HFFc6 (cell line): ENCODE measurements around the gene PPA2. TPM values are rescaled to one million over a fixed set of nuclear protein-coding genes. Genes with fewer than 3 reads are reported as not detected.

Experiments used
- DNase-seq: peaks from one replicate; pipeline ENCODE4 v3.0.0-alpha.2; 2018
- H3K27ac Mint-ChIP-seq: 2 replicates; pipeline ENCODE4 v1.8.0; 2020; ENCODE audit warnings: mild to moderate bottlenecking, mixed read lengths
- H3K27me3 Mint-ChIP-seq: 2 replicates; pipeline ENCODE4 v1.8.0; 2021; ENCODE audit warnings: mild to moderate bottlenecking, moderate library complexity, mixed read lengths; ENCODE audit not compliant: insufficient read depth
- H3K36me3 Mint-ChIP-seq: 2 replicates; pipeline ENCODE4 v1.8.0; 2021; ENCODE audit warnings: low read depth, mixed read lengths
- H3K4me1 Mint-ChIP-seq: 2 replicates; pipeline ENCODE4 v1.8.0; 2020; ENCODE audit warnings: low read depth, mixed read lengths
- H3K4me3 Mint-ChIP-seq: 2 replicates; pipeline ENCODE4 v1.8.0; 2020; ENCODE audit warnings: mild to moderate bottlenecking, moderate library complexity, mixed read lengths
- H3K9me3 Mint-ChIP-seq: 2 replicates; pipeline ENCODE4 v1.8.0; 2020; ENCODE audit warnings: mild to moderate bottlenecking, mixed read lengths
- CTCF ChIP-seq: fragments of 200-600 bp; sonication (generic); IDR thresholded peaks from 2 replicates; pipeline ENCODE4 v1.5.0; 2021; ENCODE audit warnings: antibody characterized with exemption, mild to moderate bottlenecking
- total RNA-seq, 6 experiments: library from RNA; stranded (reverse); fragmentation: NEBNext Ultra II Directional; extraction: Animal tissue kit (Norgen Biotek cat#: 25700); gene quantifications; 2 replicates in 1 of 6; 3 replicates in 5 of 6; pipeline ENCODE4 v1.2.3, GENCODE V29; 2021

The PPA2 gene
- total RNA-seq, 6 experiments from 2014 or later: 51.8 to 72.9 (median 59.8) TPM

GRCh38 chr4:105504744-105505143 lies 30.9 kb upstream of the PPA2 start:
- H3K36me3 Mint-ChIP-seq: no peaks in the 10 kb centered on the region
- H3K27me3 Mint-ChIP-seq: no peaks in the 10 kb centered on the region
- TF ChIP-seq CTCF: no peak
- DNase-seq: no peak
- no peak overlapping the region for H3K27ac Mint-ChIP-seq
- no peaks in the 10 kb centered on the region for H3K4me1 Mint-ChIP-seq
- no peaks in the 10 kb centered on the region; the same call in 1 of the 2 replicates for H3K9me3 Mint-ChIP-seq
- H3K4me3 Mint-ChIP-seq: no peak overlapping the region

- Mint-ChIP-seq H3K27ac (no peak overlapping the region), H3K9me3 (no peaks in the 10 kb centered on the region; the same call in 1 of the 2 replicates), H3K27me3 (no peaks in the 10 kb centered on the region), H3K4me3 (no peak overlapping the region), H3K36me3 (no peaks in the 10 kb centered on the region), H3K4me1 (no peaks in the 10 kb centered on the region)
- no peak for DNase-seq
- TF ChIP-seq CTCF: no peak
Observed at GRCh38 chr4:105503484-105503883, 29.6 kb upstream of the PPA2 start.

- no peaks in the 10 kb centered on the region for H3K36me3 Mint-ChIP-seq
- DNase-seq: no peak
- H3K27ac Mint-ChIP-seq: no peak overlapping the region
- peaks cover 6% of the 10 kb centered on the region; the same call in 1 of the 2 replicates for H3K4me1 Mint-ChIP-seq
- no peaks in the 10 kb centered on the region; the same call in 1 of the 2 replicates for H3K9me3 Mint-ChIP-seq
- H3K27me3 Mint-ChIP-seq: no peaks in the 10 kb centered on the region
- no peak for TF ChIP-seq CTCF
- no peak overlapping the region for H3K4me3 Mint-ChIP-seq
Observed at GRCh38 chr4:105496899-105497298, 23.0 kb upstream of the PPA2 start.

- Mint-ChIP-seq H3K36me3 (no peaks in the 10 kb centered on the region), H3K27ac (no peak overlapping the region), H3K4me1 (peaks cover 6% of the 10 kb centered on the region; the same call in 1 of the 2 replicates), H3K9me3 (no peaks in the 10 kb centered on the region; the same call in 1 of the 2 replicates), H3K4me3 (no peak overlapping the region), H3K27me3 (0 out of 2 replicates have a peak, but pooled peaks cover 2% of the 10 kb centered on the region)
- DNase-seq: no peak
- no peak for TF ChIP-seq CTCF
Observed at GRCh38 chr4:105495667-105496066, 21.8 kb upstream of the PPA2 start.

- 0 out of 2 replicates have a peak, but pooled peaks cover 2% of the 10 kb centered on the region for H3K27me3 Mint-ChIP-seq
- no peak overlapping the region for H3K4me3 Mint-ChIP-seq
- H3K4me1 Mint-ChIP-seq: peaks cover 3% of the 10 kb centered on the region; the same call in 1 of the 2 replicates
- no peak for DNase-seq
- H3K9me3 Mint-ChIP-seq: no peaks in the 10 kb centered on the region
- no peaks in the 10 kb centered on the region for H3K36me3 Mint-ChIP-seq
- no peak overlapping the region for H3K27ac Mint-ChIP-seq
- no peak for TF ChIP-seq CTCF
Observed at GRCh38 chr4:105490523-105490922, 16.7 kb upstream of the PPA2 start.

GRCh38 chr4:105483840-105484239 lies 10.0 kb upstream of the PPA2 start:
- TF ChIP-seq CTCF: no peak
- Mint-ChIP-seq H3K36me3 (no peaks in the 10 kb centered on the region), H3K9me3 (no peaks in the 10 kb centered on the region), H3K4me3 (no peak overlapping the region), H3K27me3 (no peaks in the 10 kb centered on the region), H3K27ac (no peak overlapping the region), H3K4me1 (no peaks in the 10 kb centered on the region)
- no peak for DNase-seq
